GM12873 (cell line): Measurements from ENCODE around the gene TRIM10.

ENCODE experiments used
- CTCF ChIP-seq: IDR thresholded peaks from 2 replicates; pipeline ENCODE4 v1.5.1; 2012; ENCODE audit warnings: low read depth, mild to moderate bottlenecking, moderate library complexity, low read length, control low read depth; ENCODE audit not compliant: insufficient read depth; ENCODE audit errors: missing control alignments

Gene TRIM10

GRCh38 chr6:30156774-30157173 lies 4.2 kb downstream of the TRIM10 start:
- TF ChIP-seq CTCF, result no peak

DNA sequence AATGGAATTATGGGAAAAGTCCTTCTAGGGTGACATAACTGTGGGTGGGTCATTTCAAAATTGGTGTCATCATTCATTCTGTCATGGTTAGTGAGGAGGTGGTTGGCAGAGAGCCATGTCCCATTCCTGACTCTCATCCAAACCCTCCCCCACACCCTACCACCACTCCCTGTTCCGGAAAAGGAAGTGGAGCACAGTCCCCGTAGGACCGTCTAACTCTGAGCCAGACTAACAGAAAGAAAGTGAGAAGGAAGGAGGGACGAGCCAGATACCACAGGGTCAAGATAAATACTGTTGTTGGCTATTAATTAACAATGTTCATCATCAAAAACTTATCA lies 4.8 kb downstream of the TRIM10 start:
- TF ChIP-seq CTCF, result no peak

GRCh38 chr6:30155520-30156261 lies 5.3 kb downstream of the TRIM10 start:
- TF ChIP-seq CTCF, result no peak

- TF ChIP-seq CTCF, result no peak
These were observed 6.1 kb downstream of the TRIM10 start for GRCh38 chr6:30154709-30155519.

GRCh38 chr6:30154061-30154460 lies 7.0 kb downstream of the TRIM10 start:
- TF ChIP-seq CTCF, result no peak

GRCh38 chr6:30152910-30153610 lies 8.0 kb downstream of the TRIM10 start:
- no peak for TF ChIP-seq CTCF
